ENCODE measurements around the gene RASGRF1.
"Not testable (repeated sequence)": the region's sequence is repeated elsewhere in the genome, so short reads cannot be mapped to it uniquely, and the experiment has no call there.

The RASGRF1 gene, protein sequence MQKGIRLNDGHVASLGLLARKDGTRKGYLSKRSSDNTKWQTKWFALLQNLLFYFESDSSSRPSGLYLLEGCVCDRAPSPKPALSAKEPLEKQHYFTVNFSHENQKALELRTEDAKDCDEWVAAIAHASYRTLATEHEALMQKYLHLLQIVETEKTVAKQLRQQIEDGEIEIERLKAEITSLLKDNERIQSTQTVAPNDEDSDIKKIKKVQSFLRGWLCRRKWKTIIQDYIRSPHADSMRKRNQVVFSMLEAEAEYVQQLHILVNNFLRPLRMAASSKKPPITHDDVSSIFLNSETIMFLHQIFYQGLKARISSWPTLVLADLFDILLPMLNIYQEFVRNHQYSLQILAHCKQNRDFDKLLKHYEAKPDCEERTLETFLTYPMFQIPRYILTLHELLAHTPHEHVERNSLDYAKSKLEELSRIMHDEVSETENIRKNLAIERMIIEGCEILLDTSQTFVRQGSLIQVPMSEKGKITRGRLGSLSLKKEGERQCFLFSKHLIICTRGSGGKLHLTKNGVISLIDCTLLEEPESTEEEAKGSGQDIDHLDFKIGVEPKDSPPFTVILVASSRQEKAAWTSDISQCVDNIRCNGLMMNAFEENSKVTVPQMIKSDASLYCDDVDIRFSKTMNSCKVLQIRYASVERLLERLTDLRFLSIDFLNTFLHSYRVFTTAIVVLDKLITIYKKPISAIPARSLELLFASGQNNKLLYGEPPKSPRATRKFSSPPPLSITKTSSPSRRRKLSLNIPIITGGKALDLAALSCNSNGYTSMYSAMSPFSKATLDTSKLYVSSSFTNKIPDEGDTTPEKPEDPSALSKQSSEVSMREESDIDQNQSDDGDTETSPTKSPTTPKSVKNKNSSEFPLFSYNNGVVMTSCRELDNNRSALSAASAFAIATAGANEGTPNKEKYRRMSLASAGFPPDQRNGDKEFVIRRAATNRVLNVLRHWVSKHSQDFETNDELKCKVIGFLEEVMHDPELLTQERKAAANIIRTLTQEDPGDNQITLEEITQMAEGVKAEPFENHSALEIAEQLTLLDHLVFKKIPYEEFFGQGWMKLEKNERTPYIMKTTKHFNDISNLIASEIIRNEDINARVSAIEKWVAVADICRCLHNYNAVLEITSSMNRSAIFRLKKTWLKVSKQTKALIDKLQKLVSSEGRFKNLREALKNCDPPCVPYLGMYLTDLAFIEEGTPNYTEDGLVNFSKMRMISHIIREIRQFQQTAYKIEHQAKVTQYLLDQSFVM (N-terminal part only)

DNA sequence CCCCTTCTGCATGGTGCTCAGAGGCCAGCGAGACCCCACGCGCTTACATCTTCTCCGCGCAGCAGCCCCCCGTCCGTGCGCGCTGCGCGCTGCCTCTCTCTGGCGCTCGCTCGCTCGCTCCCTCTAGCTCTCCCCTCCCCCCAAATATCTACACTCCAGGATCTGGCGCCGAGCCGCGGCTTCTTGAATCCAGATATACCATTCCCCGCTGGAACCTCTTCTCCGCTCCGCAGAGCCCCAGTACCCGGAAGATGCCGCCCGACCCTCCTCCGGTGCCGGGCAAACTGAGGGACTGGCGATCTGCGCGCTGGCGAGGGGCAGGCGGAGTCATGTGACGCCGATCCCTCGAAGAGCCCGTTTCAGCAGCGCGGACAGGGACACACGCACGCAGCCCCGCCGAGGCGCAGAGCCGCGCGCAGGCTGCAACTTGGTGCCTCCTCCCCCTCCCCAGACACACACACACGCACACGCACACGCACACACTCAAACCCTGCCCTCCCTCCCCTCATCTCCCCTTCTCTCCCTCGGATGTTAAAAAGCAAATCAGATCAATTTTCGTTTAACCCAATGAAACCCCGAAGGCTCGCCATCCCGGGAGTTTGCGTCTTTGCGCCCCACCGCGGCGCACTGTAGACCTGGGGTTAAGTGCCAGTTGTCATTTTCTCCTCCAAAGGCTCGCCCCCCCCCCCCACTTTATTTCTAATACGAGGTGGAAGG, at the start of gene RASGRF1:
TSS of gene RASGRF1 (minus strand) at position 294 of the 717 bp plus-strand sequence. CDS start at position 12, 282 bp downstream.
- no peak for DNase-seq (ENCODE audit: low spot score)

DNA sequence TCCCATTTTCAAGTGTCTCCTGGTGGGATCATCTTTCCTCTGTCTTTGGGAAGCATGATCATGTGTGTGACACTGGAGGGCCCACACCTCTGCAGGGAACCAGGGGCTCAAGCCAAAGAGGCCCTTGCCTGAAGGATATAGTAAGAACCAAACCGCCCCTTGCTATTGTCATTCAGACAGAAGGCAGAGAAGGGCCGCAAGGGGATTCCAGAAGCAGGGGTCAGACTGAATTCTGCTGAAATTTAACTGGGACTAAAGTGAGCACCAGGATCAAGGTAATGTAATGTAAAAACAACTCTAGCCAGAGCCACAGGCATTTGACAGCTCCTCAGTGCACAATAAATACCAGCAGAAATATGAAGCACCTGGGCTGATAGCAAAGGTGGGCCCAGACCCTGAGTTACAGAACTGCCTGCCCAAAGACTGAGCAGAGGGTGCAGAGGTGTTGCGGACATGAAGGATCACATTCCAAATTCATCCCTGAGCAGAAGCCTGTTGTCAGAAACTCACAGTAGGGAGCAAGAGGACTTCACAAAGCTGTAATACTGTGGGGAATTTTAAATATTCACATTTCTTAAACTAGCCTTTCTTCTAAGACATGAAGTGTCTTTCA, 46.0 kb upstream of the RASGRF1 start:
- DNase-seq (ENCODE audit: low spot score), result no peak

DNA sequence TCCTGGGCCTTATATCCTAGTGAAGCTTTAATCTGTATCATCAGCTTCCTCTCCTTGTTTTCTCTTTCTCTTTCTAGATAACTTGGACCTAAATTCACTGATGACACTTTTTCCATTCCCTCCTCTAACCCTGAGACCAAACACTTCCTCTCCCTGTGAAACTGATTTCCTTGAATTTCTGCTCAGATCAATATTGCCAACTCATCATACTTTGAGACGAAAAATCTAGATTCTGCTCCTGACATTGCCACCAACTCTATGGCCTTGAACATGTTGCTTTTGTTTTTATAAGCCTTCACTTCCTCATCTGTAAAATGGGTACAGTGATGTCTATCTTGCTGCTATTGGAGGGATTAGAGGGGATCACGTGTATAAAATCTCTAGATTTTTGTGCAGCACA, 42.7 kb upstream of the RASGRF1 start:
- no peak for DNase-seq (ENCODE audit: low spot score)

DNA sequence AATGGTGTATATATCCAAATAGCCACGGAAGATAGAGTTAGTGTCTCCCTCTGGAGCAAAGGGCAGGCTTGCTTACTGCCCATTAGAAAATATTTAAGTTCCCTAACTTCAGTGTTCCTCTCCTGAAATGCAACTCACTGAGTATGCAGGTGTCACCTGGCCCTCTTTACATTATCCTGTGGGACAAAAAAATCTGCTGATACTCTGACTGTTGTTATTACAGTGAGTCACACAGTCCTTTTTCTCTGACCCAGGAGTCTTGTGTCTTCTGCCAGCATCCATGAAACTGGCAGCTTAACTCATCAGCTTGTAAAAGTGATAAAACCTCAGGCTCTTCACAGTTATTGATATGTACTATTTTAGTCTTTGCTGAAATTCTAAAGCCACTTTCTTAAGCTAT, 42.2 kb upstream of the RASGRF1 start:
- DNase-seq (ENCODE audit: low spot score), result no peak

DNA sequence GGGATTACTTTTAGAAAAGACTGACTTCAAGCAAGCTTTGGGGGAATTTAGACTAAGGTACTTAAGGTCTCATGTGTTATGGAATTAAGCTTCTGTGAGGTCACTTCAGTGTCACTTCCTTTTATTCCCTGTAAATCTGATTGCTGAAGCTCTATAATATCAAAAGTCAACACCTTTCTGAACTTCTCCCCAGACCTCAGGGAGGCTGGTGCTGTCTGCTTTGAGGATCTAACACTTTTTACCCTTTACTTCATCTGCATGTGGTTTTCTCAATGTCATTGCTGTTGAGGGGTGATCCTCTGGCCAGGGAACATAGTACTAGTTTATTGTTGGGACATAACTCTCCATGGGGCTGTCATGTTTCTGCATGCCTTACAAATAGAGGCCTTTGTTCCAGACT, 41.8 kb upstream of the RASGRF1 start:
- no peak for DNase-seq (ENCODE audit: low spot score)

DNA sequence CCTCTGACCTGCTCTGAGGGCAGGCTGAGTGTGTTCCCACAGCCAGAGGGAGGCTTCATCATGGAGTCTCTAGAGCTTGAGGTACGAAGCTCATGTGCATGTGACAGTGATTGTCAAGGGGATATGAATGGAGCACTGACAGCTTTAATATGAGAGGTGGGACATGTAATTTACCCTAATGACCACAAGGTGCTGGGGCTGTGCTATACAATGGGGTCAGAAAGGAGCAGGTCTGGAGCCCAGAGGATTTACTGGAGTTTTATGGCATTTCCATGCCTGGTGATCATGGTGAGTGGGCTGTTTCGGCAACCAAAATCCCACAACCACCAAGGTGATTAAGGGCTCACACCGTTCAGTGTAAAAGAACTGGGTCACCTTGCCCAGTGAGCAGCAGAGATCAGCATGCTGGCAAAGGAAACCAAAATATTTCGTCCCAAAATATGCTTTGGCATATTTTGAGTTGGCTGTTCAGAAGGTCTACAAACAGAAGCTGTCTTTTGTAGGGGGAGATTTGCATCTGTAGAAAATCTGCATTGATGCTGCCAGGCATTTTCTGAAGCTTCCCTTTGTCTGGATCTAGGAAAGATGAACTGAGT, 40.1 kb upstream of the RASGRF1 start:
- DNase-seq (ENCODE audit: low spot score), result peak; percentile 17

DNA sequence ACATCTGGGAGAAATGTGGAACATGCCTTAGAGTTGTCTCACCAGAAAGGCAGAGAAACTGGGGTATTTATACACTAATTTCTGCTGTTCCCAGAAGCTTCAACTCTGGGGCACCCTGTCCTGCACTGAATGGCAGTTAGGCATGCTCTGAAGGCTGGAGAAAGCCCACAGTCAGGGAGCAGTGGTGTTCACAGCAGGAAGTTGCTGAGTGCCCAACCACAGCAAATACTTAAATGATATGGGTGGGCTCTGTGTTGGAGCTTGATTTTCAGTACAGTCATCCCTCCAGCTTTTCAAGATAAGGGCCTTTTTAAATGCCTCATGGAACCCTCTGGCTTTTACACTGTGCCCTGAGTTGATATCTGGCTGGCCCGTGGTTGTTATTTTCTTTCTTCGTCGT, 38.7 kb upstream of the RASGRF1 start:
- no peak for DNase-seq (ENCODE audit: low spot score)

DNA sequence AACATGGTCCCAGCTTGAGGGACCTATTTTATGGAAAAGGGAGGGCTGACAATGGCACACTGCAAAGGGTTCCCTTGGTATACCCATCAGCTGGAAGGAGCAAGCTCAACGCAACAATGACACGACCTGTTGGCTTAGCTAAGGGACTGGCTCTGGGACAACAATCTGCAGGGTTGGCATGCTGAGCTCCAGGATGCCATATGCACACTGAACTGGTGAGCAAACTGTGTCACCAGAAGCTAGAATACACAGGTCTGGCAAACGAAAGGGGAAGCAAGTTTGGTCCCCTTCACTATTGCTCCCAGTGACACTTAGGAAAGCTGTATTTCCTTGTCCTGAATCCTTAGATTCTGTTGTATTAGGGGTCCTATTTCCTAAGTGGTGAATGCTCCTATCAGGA, 38.0 kb upstream of the RASGRF1 start:
- DNase-seq (ENCODE audit: low spot score), result no peak

DNA sequence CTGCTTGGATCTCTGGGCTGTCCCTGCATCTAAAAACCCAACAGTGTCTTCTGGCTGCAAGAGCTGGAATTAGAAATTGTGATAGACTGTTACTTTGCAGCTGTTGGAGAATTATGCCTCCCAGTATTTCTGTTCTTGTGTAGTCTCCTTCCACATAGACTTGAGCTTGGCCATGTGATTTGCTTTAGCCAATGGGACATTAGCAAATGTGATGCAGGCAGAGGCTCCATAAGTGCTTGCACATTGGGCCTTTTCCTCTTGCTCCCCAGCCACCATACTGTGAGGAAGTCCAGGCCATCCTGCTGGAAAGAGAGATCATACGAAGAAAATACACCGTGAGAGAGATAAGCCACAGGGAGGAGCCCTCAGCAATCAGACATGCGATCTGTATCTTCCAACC, 33.8 kb upstream of the RASGRF1 start:
- no peak for DNase-seq (ENCODE audit: low spot score)

DNA sequence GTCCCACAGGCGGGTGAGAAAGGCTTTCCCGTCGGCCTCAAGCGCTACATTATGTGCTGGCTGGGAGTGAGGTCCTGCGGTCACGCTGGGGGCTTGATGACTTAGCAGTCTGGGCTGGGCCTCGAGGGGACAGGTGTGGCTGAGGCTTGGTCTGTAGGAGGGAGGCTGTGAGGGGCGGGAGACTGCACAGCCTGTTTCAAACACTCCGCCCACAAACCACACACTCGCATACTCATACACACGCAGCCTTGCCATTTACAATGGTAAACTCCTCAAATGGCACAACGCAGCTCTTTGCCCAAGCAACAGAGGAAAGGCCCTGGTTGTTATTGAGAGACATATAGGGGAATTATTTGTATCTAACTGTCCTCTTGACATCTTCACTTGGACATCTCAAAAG, 32.4 kb upstream of the RASGRF1 start:
- DNase-seq (ENCODE audit: low spot score), result no peak

DNA sequence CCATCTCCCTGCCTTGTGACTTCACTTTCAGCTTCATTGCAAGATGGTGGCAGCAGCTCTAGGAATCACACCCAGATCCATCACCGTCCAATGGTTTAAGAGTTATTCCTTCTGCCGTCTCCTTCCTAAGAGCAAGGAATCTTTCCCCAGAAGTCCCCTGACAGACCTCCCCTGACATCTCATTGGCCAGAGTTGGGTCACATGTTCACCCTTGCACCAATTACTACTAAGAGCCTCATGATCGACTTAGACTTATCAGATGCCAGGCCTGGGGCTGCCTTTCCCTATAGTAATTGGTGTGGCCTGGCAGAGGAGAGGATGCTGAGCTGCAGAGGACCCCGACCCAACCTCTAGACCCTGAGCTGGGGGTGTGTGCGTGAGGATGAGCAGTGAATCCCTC, 31.8 kb upstream of the RASGRF1 start:
- DNase-seq (ENCODE audit: low spot score), result no peak

DNA sequence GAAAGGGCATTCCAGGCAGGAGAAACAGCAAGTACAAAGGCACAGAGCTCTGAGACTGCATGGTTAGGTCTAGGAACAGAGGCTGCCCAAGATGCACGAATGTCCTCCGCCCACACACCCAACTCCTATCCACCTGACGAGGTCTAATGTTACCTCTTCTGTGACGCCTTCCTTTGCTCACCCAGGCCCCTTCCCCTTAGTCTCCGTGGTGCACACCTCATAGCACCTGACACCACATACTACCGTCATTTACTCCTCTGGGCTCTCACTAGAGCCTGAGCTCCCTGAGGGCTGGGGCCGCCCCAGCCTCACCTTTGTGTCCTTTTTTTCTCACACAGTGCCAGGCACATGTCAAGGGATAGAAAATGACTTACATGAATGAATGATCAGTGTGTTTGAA, 31.0 kb upstream of the RASGRF1 start:
- no peak for DNase-seq (ENCODE audit: low spot score)

DNA sequence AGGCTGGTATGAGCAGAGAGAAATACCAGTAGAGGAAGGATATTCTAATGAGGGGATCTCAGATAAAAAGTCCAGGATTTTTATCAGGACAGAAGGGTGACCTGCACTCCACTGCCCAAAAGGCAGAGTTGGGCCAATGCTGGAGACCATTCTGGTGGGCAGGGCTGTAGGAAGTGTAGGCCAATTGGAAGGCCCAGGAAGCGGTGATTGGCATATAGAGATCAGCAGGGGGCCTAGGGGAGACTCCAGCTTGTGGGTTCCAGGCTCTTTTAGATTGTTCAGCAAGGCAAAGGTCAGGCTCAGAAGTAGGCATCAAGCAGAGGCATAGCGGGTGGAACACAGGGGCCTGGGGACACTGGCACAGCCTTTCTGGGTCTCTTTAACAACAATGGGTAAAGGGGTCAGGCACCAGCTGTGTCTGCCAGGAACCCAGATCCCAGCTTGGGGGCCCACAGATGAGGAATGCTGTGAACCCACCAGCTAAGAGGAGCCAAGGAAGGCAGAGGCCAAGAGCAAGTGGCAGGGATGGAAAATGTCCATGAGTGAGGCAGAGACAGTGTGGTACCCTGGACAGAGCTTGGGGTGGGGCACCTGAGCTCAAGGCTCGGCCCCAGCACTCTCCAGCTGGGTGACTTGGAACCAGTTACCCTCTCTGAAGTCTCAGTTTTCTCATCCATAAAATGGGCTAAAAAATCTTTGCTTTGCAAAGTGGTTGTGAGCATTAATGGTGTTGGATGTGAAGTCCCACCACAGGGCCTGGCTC, 27.0 kb upstream of the RASGRF1 start:
- DNase-seq (ENCODE audit: low spot score), result no peak

DNA sequence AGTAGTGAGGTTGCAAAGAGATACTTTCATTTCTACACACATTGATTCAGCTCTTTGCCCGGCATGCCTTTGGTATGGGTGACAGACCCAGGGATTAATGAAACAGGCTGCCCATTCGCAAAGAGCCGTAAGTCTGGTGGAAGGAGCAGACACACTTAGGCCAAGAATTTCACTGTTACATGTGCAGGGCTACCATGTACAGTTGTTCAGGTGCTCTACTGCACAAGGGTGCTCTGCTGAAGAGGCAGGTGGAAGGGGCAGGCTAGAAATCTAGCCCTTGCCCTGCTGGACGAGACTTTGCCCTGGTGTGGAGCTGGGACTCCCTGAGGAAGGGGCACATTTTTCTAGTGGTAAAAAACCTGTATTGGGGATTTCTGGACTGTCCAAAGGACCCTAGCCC, 26.2 kb upstream of the RASGRF1 start:
- DNase-seq (ENCODE audit: low spot score), result no peak

DNA sequence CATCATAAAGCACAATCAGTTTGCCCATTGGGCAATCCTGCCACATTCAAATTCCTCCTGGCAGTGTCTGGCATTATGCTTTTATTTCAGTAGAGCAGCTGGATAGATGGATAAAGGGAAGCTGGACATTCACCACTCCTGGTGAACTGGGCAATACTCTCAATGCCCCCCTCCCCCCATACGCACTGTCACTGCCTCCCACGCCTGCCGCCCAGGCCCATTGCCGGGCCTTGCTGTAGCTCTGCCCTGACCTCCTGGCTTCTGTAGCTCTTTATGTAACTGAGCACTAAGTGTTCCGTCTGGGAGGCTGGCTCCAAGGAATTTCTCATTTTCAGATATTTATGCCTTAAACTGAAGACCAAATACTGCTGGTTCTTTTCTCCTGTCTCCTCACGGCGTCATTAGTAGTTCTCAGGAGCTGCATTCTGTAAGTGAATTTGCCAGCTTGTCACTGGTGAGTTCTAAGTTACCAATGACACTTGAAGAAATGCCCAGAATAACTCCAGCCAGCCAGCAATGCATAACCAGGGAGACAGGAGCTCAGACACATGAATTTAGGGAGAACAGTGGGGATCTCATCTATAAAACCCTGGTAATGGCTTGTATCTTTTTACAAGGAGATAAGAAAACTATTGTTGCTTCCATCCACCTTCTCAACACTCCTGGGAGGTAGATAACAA, 25.5 kb upstream of the RASGRF1 start:
- no peak for DNase-seq (ENCODE audit: low spot score)

DNA sequence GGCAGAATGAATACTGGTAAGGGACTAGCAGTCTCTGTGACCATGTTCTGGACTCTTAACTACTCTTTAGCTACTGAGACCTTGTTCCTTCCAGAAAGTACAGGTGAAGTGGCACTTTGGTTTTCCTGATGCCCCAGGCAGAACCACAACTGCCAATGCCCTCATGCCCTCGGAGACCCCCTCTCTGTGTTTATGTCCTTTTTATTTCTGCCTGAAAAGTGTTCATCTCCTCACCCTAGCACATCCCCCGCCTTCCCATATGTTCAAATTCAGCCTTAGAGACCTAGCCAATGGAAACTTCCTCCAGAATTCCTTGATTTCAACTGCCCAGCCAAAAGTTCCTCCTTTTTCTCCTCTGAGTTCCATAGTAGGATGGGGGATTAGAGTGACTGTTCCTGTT, 23.3 kb upstream of the RASGRF1 start:
- no peak for DNase-seq (ENCODE audit: low spot score)

DNA sequence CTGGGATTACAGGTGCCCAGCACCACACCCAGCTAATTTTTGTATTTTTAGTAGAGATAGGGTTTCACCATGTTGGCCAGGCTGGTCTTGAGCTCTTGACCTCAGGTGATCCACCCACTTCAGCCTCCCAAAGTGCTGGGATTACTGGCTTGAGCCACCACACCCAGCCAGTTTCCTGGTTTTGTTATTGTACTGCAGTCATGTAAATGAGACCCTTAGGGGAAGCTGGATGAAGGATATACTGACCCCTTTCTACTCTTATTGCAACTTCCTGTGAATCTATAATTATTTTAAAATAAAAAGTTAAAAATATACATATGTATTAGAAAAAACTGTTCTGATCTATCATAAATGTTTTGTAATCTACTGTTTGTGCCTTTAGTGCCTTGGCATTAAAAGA, 20.8 kb upstream of the RASGRF1 start:
- not testable (repeated sequence) for DNase-seq (ENCODE audit: low spot score)

DNA sequence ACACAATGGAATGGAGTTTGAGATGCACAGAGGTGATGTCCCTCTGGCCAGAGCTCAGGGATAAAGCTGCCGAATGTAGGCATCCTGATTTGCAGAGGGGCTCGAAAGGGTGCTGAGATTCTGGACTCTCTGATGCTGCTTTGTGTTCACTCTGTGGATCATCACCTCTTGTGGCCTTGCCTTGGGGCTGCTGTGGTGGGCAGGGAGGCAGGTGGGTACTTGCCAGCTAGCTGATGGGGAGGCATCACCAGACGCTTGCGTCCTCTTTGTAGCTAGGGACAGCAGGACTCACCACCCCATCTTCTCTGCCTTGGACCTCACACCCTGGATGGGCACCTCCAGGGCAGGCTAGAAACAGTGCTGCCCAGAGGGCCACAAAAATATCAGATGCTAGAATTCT, 14.6 kb upstream of the RASGRF1 start:
- DNase-seq (ENCODE audit: low spot score), result no peak

DNA sequence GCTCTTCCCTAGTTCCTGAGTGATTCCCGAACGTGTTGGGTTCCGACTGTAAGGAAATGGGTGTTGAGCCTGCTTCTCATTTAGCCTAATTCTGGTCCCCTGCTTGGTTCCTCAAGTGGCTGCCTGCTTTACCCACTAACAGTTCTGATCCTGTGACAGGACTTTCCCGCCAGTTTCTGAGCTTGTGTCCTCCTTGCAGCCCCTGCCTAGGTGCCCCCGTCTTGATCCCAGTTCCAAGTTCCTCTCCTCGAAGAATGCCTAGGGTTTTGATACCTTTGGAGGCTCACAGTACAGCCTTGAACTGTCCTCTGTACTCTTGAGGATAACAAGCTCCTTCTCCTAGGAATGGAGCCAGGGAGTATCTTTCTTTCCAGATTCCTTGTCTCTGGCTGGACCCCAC, 12.0 kb upstream of the RASGRF1 start:
- DNase-seq (ENCODE audit: low spot score), result no peak
